ENCODE measurements around the gene GAL3ST3.

GRCh38 chr11:66084821-66085475 lies 36.0 kb upstream of the GAL3ST3 start:
- TF ChIP-seq EGR1 (IDR thresholded peaks at IDR 0.05; ENCODE audit: borderline replicate concordance, low read depth, low read length) (no peak), CTCF (IDR thresholded peaks at IDR 0.05; ENCODE audit: control extremely low read depth in 1 of 3, insufficient read depth in 1 of 3, low read depth in 1 of 3, low read length in 3 of 3) (no peak), SIX5 (IDR thresholded peaks at IDR 0.05; ENCODE audit: low read depth, low read length) (no peak), TAF1 (IDR thresholded peaks at IDR 0.05; ENCODE audit: low read depth, low read length) (no peak)

All from H1 (cell line).